OCI-M1 (cell line): ENCODE results near the gene PMP22.

Experiments
- DNase-seq: peaks from one replicate; lab custom pipeline; 2025; lab: John Stamatoyannopoulos, UW

Gene PMP22

DNA sequence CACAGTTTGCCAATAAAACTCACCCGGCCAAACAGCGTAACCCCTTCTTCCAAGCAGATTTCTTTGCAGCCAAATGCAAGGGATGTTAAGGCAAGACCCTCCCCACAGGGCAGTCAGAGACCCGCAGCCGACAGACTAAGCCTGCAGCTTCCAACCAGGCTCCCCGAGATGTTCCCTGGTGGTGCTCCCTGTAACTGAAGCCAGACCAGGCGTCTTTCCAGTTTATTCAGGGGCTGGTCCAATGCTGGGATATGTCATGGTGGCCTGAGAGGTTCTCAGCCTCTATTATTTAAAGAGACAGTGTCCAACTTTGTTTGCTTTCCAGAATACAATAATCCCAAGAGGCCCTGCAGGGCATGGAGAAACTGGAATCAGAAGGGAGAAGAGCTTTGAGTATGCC is at the start of gene PMP22:
Gene PMP22 (minus strand): TSS at position 196 of the 400 bp plus-strand sequence. CDS start 4,599 bp downstream, outside the sequence.
- no peak for DNase-seq

DNA sequence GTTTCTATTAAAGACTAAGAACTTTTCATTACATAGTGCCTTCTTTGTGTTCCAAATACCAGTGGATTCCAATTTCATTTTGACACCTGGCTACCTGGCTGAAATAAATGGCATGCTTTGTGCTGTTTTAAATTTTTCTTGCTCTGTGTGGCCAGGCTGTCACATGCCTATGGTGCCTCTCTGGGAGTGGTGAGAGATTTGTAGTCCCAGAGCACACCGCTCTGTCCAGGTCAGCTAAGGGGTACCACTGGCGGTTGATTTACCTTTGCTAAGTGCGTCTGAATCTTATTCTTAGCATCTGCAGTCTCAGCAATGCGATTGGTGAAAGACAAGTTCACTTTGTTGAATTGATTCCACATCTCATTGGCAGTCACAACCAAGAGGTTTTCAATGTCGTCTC is 46.9 kb upstream of the PMP22 start:
- DNase-seq = no peak

DNA sequence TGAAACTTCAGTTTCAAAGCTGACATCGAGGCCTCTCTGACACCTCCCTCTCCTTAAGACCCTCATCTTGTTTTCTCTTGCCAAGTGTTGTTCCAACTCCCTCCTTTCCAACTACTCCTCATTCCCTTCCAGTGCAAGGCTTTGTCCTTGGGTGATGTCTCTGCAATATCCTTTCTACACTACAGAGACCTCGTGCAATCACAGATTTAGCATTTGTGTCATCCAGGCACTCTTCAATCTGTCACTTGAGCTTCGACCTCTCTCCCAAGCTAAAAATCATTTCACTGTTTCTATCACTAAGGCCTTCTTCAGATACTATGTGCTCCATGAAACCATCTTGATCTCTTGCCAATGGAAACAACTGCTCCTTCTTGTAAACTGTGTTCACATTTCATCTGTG is 44.7 kb upstream of the PMP22 start:
- no peak for DNase-seq

DNA sequence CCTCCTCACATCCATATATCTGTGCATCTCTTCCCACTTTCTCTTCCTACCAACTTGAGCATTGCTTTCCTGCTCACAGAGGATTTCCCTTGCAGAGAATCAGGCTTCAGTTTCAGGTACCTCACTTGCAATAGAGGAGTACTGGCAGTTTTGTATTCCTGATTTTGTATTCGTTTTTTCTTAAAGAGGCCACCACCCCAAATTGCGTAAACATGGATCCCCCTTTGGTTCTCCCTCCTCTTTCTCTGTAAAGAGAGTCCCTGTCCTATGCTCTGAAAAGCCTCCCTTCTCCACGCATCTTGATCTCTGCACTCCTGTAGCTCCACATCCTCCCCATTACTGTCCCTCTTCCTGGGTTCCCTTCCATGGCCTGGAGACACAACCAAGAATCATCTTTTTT is 44.1 kb upstream of the PMP22 start:
- no peak for DNase-seq

DNA sequence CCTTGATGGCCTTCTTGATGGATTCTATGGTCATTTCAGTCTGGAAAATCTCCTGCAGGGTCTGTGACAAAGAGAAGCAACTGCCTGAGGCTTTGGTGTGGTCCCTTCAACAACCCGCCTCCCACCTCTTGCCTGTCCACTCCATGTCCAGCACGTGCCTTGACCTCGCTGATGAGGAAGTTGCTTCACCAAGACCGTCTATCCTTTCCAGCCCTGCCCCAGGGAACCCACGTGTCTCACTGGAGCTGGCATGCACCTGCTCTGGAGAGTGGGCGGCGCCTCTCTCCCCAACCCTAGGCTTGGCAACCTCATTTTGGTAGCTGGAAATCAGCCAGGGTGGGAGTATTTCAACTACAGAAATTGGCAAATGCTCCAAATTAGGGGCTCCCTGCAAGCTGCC is 43.6 kb upstream of the PMP22 start:
- no peak for DNase-seq

DNA sequence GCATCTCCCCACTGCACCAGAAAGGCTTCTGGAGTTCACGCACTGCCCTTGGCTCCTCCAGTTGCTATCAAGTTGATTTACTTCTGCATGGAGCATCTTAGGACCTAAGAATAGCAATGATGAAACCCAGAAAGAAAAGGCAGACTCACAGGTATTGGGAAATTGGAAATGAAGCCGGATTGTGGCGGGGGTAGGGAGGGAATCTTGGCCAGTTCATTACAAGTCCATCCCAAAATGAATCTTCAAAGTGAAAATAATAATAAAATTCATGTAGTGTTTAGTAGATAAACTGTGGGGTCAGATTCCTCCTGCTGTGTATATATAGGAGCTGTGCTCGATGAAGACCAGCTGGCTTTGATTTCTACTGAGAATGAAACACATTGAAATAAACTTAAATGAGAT is 42.6 kb upstream of the PMP22 start:
- no peak for DNase-seq

DNA sequence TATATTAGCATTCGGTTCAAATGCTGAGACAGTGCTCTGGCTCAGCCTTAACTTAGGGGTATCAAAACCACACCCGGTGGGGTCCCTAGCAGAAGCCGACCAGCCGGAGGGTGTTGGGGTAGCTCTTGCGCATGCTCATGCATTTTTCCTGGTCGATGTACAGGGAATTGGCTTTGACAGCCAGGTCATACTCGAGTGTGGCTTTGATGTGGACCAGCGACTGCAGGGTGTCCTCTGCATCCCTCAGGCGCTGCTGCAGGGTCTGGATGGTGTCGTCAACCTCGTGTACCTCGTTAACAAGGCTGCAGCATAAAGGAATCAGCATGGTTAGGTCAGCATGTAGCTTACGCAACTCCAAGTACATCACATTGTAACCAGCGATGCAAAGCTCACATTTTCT is 38.7 kb upstream of the PMP22 start:
- no peak for DNase-seq

DNA sequence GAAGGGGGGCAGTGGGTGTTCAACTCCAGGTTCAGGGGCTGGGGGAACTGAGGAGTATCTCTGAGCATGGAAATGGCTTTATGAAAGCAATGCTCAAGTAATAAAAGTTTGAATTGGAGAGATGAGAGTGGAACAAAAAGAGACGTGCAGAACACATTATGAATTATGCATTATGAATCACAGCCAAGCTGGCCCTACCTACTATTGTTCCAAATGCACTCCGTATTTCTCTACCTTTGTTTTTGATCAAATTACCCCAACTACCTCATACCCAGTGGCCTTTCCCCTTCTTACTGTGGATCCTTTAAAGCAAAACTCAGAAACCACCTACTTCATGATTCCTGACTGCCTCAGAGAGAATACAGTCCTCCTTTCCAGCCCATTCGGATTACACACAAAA is 38.1 kb upstream of the PMP22 start:
- no peak for DNase-seq

DNA sequence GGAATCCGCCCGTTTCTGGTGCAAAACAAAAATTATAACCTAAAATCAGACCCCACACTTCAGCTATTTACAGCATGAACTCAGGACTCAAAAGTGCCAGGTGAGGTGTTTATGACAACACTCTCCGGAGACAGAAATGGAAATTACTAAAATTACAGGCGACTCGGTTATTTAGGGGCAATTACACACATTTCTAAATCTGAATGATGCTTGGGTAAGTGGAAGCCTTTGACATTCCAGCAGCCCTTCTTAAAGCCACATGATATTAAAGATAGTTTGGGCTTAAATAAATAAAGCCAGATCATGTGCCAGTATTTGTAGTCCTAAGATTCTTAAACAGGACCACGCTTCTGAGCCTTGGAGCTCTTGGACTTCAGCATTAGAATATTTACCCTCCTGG is 36.7 kb upstream of the PMP22 start:
- no peak for DNase-seq

DNA sequence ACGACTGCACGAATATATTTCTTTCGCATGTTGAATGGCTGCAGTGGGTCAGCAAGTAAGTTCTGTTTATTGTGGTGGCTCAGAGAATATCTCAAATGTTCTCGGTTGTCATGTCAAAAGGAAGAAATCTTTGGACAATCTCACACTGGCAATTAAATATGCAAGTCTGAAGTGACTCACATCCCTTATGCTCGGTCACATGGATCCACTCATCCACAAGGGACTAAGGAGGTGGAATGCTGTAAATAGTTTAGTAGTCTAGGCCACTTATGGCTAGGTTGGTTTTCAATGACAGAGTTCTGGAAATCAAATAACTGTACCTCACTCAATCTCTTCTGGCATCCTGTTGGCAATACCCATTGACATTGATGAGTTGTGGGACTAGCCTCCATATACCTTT is 33.0 kb upstream of the PMP22 start:
- no peak for DNase-seq

DNA sequence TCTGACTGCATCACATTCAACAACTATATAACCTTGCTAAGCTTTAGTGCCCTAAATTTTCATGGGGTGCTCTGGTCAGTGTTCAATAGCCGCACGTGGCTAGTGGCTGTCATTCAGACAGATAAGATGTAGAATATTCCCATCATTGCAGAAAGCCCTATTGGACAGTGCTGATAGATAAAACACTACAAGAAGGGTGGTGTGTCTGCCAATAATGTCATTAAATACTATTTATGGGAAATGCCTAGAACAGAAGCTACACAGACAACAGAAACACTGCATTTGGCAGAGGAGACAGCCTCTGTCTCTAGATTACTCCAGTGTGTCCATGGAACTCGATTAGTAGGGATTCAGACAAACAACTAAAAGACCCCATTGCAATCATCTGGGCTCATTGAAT is 28.4 kb upstream of the PMP22 start:
- no peak for DNase-seq

DNA sequence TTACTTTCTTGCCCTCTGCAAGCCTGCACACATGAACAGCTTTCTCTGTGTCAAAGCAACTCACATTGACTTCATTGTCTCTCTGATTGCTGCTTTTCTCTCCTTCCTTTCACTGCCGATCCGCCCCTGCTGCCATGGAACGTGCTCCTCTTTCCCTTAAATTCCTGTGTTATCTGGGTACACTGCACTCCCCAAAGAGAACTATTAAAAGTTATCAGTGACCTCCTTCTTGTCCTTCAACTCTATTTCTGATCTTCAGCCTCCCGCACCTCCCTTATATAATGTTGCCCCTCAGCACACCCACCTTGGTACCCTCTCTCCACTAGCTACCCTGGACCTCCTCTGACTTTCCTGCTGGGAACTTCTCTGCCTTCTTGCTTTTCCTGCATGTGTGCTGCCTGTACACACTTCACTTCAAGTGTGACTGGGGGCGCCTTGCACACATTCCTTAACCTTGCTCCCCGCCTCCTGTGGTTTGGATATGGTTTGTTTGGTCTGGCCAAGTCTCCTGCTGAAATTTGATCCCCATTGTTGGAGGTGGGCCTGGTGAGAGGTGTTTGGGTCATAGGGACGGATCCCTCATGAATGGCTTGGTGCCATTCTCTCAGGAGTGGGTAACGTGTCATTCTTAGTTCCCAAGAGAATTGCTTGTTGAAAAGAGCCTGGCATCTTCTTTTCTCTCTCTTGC is 26.7 kb upstream of the PMP22 start:
- DNase-seq = no peak

DNA sequence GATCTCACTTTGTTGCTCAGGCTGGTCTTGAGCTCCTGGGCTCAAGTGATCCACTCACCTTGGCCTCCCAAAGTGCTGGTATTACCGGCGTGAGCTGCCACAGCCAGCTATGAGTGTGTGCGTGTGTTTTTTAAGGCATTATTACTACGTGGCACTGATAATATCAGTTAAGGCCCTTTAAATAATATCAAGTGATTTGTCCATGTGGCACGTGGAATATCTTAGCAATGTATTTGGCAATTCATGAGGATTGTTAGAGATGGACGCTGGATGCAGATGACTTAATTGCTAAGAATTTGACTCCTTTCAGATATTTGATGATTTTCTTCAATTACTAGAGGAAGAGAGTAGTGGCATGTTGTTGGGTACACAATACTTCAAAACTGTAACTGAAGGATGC is 25.5 kb upstream of the PMP22 start:
- DNase-seq = no peak

DNA sequence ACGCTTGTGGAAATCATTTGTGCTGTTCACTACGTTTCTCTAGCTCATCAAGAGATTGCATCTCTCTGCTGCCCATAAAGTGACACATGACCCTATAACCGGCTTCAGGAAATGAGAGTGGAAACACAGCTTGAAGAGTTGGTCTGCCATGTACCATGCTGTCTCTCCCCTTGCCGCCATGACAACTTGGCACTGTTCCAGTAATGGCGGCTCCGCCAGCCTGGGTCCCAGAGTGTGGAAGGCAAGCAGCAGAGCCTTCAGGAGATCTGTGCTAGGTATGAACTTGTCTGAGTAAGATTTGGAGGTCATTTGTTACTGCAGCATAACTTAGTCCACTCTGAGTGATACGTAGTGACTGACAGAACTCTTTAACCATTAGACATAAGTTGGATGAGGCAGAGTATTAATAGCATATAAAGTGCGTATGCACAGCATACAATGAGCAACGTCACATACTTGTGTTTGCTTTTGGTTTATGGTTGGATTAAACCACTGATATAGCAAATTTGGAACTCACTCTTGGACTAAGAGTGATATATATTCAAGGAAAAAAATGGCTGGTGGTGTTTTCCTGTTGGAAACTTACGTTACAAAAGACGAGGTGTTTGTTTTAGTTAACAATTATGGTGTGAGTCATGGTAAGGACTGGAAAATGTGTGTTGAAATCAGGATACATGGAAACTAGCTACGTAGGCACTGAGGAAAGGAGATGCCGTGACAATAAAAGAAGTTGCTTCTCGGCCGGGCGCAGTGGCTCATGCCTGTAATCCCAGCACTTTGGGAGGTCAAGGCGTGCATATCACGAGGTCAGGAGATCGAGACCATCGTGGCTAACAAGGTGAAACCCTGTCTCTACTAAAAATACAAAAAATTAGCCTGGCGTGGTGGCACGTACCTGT is 24.4 kb upstream of the PMP22 start:
- no peak for DNase-seq

DNA sequence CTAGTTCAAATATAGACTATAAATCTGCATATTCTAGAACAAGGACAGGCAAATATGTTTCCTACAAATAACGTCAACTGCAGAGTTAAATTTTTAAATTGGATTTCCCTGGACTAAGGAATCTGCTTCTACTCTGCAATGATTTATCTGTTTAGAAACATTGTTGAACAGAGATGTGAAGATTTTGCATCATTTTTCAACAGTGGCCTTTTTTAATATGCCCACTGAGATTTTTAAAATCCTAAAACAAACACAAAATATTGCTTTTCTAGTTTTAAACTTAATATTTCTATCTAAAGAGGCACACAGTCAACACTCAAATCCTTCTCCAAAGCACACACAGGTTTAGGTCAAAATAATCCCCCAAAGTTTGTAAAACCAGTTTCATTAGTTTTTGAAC is 23.7 kb upstream of the PMP22 start:
- DNase-seq = no peak

DNA sequence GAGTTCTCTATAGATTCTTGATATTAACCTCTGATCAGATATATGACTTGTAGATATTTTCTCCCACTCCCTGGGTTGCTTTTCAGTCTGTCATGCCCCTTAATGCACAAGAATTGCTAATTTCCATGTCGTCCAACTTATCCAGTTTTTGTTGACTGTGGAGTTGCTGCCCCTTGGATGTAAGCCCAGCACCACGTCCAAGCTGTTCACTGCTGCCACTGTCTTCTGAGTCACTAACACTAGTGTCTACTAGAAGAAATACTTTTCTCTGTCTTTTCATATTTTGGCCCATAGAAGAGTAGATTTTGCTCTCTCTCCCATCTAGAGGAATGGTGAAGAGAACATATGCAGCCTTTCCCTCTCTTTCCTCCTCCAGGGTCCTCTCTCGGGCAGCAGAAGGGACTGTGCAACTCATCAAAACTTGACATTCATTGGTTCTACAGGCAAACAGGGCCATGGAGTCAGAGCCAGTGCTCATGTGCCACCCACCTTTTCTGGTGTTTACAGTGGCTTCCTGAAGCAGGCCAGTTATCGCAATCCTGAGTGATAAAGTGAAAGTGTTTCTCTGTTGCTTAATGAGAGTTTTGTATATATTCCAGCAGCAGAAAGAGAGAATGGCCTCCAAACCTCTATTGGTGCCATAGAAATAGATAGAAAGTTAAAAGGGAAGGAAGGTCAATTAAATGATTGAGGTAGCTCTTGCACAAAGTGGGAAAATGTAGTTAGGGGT is 22.6 kb upstream of the PMP22 start:
- DNase-seq = no peak

DNA sequence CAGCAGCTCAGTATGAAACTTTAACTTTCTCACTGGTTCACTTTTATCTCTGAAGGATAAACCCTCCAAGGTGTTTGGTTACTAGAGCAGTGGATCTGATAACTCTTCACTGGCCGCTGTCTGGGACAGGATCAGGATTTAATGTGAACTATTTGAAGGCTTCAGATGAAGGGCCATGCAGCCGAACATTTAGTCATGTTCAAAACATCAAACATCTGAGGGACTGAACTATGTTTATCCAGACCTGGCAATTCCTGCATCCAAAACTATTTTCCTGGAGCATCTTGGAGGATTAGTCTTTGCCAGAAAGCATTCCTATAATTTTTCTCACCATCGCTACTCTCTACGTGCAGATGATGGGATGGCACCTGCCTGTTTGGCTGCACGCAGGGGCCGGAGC is 20.3 kb upstream of the PMP22 start:
- DNase-seq = no peak

DNA sequence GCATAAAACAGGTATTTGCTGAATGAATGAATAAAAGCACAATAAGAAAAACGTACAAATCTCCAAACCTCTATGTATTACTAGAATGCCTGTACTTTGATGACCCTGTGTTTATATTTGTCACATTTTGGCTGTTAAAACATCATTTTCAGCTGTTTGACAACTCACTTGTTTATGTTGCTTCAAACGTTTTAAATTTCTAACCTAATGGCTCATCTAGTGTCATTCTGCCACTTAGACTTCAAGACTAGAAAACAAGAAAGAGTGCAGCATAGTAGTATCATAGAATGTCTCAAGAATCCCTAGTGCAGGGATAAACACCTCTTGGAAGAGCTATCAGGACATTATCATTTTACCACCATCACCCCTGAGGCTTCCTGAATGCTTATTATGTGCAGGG is 19.4 kb upstream of the PMP22 start:
- DNase-seq = no peak

DNA sequence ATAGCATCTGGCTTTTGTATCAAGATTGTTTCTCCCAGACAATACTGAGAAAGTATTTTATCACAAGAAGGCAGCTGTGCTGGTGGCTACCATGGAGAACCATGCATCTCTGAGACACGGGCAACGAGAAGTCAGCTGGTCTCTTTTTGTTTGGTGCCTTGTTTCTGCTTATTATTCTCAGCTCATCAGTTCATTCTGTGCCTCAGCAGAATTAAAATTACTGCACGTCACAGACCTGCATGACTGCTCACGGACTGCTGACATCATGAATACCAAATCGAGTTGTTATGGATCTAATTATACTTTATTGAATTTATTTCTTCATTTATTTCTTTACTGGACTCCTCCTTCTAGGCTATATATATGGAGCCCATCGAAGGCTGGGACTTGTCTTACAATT is 19.0 kb upstream of the PMP22 start:
- no peak for DNase-seq

DNA sequence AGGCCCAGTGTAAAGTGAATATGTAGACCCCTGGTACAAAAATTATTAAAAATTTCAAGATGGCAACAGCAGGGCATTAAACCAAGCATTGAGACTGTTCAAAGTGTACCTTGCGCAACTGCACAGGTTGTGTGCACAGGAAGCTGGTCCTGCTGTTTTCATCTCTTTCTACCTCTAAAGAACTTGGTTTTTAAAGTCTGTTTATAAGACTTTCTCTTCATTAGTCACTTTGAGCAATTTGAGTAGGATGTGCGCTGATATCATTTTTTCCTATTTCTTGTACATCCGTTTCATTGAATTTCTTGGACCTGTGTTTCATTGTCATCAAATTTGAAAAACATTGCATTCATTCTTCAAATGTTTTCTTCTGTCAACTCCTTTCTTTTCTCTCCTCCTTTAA is 16.8 kb upstream of the PMP22 start:
- DNase-seq = no peak

DNA sequence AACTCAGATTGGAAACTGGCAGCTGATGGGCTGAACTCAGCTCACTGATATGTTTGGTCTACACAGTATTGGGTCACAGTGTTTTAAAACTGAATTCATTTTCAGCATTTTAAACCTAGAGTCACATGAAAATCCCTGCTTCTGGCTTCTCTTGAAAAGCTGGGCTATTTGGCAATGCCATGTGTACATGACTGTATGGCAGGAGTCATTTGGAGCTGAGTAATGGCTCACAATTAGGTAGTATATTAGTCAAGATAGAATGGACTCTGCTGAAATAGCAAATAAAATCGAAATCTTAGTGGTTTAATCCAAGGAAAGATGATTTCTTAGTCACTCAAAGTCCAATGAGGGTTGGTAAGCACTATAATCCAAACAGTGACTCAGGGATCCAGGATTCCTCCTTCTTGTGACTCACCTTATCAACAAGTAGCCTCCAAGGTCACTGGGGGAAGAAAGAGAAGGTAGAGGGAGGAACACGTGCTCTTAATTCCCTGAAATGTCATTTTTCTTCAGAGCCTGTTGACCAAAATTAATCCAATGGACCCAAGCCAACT is 13.9 kb upstream of the PMP22 start:
- no peak for DNase-seq

DNA sequence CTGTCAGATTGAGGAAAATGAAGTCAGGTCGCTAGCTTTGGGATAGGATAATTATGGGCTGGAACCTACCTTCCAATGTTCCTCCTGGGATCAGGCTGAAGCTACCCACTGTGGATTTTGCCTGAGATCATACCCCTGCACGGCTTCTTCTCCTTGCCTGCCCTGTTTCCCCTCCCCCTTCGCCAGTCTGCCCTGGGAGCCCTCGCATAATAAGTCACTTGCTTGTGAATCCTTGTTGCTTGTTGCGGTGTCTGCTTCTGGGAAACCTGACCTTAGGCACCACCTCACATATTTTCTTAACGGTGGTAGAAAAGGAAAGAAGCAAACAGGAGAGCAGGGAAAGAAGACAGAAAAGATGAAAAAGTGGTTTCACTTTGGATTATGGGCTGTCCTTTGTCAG is 13.3 kb upstream of the PMP22 start:
- DNase-seq = no peak

DNA sequence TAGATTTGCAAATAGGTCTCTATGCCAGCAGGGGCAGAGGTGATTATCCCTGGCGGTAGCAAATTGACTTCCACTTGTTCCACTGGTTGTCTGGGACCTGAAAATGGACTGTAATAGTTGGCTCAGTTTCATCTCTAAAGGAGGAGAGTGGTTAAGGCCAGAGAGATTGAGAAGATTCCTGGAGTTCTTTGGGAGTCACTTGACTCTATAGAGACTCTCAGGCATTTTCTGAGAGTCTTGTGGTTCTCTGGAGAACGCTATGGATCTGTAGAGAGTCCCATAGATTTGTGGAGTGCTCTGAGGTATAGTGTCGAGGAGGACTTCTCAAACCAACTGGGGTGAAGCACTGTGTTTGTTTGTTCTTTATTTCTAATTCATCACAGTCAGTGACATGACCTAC is 8.9 kb upstream of the PMP22 start:
- DNase-seq = no peak
